Measurements from ENCODE around the gene PCYT1B.
"Not testable (repeated sequence)": the region's sequence is repeated elsewhere in the genome, so short reads cannot be mapped to it uniquely, and the experiment has no call there.

Gene PCYT1B

DNA sequence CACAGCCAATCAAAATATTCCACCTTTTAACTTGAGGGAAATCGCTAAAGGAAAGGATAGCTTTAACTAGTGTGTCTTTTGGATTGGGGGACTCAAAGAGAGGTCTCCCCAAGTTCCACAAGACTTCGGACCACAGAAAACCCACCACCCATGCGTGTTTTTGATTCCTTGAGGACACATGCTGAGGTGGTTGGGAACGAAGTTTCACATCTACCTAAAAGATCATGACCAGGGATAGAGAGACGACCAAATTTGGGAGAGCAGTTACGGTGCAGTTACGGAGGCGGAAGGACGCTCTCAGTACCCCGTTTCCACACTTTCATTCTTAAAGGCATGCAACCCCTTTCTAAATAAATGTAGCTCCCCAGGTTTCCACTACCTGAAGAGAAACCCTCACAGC lies 1.1 kb downstream of the PCYT1B start:
- no peak for DNase-seq (ENCODE audit: low spot score)

DNA sequence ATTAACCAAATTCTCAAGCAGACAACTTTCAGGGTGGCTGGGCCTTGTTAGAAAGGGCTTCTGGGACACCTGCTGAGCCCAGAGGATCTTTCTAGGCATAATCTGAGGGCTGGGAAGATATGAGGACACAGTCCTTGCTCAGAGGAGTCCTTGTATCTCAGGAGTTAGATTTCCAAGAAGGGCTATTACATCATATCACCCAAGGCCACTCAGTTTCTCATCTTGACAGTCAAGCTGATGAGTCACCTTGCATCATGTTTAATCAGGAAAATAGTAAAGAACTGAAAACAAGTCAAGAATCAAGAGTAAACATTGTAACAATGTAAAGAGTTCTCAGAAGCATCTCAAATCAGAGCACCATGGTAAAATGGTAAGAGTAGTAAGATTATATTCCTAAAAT lies 4.0 kb downstream of the PCYT1B start:
- no peak for DNase-seq (ENCODE audit: low spot score)

DNA sequence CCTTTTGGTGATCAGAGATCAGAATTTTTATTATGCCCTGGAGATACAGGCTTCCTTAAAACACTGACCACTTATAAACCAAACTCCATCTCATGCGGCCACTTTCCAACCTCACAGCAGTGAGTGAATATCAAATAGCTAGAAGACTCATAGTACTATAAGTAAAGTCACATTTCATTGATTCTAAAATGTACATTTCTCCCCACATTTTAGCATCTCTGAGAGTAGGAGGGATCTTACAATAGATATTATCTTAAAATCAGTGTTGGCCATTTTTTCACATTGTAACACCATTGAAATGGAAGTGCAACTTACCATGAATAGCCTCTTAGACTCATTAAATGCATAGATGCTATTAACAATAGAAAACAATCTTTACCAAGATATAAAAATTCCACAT lies 17.4 kb downstream of the PCYT1B start:
- DNase-seq (ENCODE audit: low spot score), result no peak

DNA sequence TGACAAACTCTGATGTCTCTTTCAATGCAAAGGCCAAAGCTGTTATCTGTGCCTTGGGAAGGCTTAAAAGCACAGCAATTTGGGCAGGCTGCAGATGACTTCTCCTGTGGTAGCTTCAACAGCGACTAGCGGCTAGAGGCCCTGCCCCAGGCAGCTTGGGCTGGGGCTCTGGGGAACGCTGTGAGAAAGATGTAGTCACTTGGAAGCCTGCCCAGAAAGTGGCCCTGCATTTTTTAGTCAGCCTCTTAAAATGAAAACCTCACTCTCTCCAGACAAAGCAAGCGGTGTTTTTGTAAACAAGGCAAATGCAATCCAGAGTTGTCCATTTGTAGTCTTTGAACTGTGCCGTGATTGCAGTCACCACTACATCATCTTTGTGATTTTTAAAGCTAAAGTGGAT lies 27.5 kb downstream of the PCYT1B start:
- DNase-seq (ENCODE audit: low spot score), result no peak

DNA sequence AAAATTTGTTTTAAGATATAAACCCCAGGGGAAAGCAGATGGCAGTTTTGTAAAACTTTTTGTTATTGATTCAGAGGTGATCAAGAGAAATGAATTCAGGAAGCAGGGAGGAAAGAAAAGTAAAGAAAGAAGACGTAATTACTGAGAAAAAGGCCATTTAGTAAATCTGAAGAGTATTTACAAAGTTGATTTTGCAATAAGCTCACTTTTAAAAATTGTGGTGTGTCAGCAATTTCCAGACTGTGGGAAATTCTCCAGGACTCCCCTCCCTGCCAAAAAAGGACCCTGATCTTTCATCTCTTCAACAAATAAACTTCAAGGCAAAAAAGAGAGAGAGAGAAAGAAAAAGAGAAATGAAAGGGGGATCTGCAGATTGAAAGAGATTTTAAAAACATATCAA lies 36.6 kb downstream of the PCYT1B start:
- DNase-seq (ENCODE audit: low spot score), result no peak

DNA sequence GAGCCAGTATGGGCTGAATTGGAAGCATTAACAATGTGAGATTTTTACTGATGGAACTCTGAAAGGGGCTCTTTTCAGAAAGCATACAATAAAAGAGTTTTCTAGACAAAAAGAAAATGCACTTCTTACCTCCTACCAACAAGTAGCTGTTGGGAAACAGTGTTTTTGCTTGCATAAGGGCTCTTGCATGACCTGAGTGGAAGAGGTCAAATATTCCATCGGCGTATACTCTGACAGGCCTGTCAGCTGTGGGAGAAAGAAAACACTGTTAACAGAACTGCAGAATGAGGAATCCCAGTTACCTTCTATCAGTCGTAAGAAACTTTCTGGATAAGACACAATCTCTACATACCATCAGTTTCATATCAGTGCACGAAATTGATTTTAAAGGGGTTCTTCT lies 39.5 kb downstream of the PCYT1B start:
- DNase-seq (ENCODE audit: low spot score), result no peak

DNA sequence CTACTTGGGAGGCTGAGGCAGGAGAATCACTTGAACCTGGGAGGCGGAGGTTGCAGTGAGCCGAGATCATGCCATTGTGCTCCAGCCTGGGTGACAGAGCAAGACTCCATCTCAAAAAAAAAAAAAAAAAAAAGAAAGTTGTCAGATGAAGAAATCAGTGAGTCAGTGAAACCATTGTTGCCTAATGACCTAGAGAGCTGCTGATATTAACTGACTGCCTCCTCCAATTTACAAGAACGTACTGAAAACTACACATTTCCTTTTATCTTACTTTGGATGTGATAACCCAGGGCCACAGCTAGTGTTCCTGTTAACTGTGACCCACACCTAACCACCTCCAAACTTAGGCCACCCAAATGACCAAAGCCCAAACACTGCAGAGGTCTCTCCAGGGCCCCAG lies 41.2 kb downstream of the PCYT1B start:
- not testable (repeated sequence) for DNase-seq (ENCODE audit: low spot score)

DNA sequence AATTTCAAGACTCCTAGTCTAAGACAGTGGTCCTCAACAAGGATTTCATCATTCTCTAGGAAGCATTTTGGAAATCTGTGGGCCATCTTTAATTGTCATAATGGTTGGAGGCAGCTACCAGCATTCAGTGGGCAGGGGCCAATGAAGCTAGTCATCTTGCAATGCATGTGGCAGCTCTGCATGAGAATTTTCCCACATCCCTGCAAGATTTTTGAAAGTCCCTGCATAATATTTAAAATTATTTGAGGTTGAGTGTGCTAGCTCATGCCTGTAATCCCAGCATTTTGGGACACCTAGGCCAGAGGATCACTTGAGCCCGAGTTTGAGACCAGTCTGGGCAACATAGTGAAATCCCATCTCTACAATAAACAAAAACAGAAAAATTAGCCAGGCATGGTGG lies 44.0 kb downstream of the PCYT1B start:
- DNase-seq (ENCODE audit: low spot score), result no peak

DNA sequence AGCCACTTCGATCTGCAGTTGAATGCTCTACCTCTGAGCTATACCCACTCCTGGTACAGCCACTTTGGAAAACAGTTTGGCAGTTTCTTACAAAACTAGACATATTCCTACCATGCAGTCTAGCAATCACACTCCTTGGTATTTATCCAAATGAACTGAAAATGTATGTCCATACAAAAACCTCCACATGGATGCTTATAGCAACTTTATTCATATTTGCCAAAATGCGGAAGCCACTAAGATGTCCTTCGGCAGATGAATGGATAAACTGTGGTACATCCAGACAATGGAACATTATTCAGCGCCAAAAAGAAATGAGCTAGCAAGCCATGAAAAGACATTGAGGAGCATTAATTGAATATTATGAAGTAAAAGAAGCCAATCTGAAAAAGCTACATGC lies 45.3 kb downstream of the PCYT1B start:
- DNase-seq (ENCODE audit: low spot score), result no peak

DNA sequence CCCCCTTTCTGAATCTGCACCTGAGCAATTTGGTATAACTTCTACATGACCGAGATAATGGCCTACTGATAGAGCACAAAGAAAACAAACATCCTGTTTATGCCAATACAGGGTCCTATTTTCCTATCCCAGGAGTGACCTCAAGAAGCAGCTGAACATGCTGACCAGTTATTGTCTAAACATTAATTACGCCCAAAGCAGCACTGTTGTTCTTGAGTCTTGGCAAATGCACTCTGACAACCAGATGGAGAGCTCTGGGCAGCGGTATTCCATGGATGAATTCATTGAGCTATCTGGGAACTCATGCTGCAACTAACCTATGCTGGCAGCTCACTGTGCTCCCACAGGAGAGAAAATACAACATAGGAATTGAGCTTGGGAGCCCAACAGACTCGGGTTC lies 52.6 kb downstream of the PCYT1B start:
- DNase-seq (ENCODE audit: low spot score), result no peak

DNA sequence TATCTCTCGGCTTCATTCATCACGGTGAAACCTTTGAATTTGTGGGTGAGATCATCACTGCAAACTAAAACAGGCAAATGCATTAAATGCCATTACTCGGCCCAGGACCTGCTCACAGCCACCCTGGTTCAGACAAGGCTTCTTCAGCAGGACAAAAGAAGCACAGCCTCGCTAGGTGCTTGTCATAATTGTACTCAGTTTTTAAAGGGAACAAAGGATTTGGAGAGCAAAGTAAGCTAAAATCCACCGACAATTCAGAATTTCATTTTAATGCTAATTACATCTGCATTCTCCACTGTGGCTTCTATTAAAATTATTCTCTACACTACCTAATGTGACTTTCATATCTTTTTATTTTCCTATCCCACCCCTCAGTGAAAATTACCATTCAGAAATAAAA lies 57.0 kb downstream of the PCYT1B start:
- no peak for DNase-seq (ENCODE audit: low spot score)

DNA sequence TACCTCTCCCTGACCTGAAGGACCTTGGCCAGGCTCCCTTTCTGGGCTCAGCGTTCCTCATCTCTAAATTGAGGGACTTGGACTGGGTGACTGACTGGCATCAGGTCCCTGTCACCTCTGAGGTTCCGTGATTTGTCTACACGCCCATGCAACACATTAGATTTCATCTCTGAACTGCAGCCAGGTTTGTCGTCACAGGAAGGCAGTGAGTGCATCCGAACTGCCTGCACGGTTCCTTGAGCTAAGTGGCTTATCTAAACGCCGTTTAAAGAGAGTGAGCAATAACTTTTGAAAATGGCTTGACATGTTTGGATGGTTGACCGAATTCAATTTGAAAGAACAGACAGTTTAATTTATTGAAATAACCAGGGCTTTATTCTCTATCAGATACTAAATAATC lies 70.1 kb downstream of the PCYT1B start:
- no peak for DNase-seq (ENCODE audit: low spot score)

DNA sequence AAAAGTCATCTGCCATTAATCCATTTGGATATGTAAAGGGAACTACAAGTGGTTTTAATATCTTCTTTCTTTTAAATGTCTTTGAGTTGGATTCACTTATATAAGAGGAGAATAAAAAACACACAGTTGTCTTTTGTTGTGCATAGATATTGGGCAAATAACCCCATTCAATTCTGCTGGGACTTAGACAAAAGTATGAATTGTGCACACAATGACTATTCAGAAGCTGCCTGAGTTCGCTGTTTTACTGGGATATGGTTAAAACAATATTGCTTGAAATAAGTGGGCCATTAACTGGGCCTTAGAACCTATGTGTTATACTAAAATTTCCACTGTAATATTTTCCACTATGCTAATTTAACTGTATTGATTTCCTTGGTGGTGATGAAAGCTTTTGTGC lies 71.7 kb downstream of the PCYT1B start:
- DNase-seq (ENCODE audit: low spot score), result no peak

DNA sequence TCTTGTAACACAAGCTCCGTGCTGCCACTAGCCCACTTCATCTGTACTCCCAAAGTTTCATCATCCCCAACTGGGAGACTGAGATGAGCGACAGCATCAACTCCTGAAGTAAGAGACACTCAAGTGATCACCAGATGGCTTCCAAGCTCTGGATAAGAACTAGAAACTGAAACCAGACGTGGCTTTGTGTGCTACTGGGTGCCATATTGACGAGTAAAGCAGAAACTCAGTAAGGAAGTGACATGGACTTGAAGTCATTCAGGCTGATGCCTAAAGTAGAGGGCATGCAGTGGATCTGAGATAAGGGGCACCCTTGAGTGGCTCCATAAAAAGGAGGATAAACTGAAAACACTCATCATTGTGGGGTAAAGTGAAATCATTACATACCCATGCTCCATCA lies 72.4 kb downstream of the PCYT1B start:
- no peak for DNase-seq (ENCODE audit: low spot score)

DNA sequence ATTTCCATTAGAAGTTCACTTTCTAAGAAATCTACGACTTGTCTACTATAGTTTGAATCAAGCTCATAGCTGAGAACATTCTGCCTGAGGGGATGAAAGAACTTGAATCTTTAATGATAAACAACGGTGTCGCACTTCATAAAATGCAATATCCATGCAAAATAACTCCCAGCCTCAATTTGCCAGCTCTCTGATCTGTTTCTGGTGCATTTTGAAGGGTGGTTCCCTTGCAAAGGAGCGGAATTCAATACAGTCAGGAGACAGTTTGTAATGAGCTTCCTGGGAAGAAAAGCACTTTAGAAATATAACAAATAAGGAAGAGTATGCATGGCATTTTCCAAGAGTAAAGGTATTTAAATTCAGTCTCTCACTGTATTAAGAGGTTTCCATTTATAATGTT lies 80.0 kb downstream of the PCYT1B start:
- no peak for DNase-seq (ENCODE audit: low spot score)

DNA sequence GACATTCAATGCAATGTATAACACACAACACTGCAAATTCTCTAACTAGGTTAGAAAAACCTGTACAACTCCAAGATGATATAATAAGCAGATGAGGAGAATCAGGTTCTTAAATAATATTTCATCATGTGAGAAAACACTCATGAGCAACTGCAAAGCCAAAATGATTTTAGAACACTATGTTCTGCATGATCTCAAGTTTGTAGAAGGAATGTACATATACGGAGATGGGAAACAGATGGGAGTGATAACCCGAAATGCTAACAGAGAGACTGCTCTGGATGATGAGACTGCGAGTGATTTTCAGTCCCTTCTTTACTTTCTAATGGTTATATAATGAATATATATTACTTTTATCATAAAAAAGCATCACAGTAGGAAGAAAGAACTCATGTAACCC lies 80.9 kb downstream of the PCYT1B start:
- DNase-seq (ENCODE audit: low spot score), result no peak

DNA sequence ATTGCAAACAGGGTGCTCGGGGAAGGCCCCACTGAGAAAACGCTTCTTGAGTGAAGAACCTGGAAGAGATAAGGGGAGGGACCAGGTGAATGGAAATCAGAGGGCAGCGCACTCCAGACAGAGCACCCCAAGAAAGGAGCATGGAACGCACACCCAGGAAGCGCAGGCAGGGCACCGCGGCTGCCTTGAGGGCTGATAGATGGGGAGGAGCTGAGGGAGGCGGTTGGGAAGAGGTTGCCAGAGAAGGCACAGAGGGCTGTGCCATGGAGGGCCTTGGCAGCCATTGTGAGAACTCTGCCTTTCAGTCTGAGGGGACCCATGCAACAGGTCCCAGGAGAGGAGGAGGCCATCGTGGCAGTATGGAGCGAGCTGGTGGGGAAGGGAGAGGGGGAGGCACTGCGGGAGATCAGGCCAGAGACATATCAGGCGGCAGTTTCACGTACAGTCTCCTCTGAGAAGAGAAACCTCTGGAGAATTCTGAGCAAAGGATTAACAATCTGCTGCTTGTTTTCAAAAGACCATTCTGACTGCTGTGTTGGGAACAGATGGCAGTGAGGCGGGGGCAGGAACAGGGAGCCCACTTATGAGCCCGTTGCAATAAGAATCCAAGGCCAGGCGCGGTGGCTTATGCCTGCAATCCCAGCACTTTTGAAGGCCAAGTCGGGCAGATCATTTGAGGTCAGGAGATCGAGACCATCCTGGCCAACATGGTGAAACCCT lies 83.7 kb downstream of the PCYT1B start:
- no peak for DNase-seq (ENCODE audit: low spot score)

DNA sequence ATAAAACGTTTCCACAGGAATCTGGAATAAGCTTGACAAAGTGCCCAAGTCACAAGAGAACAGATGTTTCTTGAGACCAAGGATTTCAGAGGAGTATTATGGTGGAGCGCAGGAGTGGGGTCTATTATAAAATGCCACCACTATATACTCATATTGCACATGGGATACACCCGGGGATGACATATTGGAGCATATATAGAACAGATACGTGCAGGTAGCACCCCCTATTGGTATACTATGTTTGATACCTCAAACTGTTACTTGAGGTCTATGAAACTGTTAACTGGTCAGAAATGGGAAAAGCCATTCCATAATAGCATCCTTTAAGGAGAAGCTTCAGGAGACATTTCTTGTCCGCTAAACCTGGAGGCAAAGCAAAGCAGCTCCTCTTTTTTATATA lies 86.0 kb downstream of the PCYT1B start:
- DNase-seq (ENCODE audit: low spot score), result no peak

DNA sequence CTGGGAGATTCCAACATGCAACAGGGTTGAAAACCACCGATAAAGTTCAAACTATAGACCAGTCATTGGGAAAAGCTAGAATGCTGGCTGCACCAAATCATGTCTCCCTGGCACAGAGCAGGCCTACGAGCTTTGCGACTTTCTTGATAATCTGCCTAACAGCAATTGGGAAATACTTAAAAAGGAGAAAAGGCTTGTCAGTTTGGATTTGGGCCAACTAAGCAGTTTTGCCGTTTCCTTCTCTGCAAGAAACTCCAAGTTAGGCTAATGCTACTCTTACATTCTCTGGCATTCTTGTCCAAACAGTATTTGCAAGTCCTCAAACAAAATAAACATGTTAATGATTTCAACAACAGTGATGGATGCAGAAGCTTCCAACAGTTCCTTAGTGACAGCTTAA lies 94.1 kb downstream of the PCYT1B start:
- no peak for DNase-seq (ENCODE audit: low spot score)

DNA sequence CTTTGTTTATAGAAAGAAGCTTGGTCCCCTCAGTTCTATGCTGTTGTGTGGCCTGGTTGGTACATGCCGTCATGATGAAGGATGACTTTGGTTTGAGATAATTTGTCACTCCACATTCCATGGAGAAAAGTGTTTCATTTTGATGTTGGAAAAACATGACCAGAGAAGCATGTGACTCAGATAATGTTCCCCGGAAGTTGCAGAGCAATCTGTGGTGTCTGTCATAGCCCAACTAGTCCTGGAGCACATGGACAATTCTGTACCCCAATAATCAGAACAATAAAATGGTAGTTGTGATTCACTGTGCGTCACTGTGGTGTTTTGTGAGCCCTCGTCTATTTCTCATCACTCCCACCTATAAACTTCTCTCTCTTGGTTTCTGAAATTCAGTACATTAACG lies 97.0 kb downstream of the PCYT1B start:
- DNase-seq (ENCODE audit: low spot score), result no peak

DNA sequence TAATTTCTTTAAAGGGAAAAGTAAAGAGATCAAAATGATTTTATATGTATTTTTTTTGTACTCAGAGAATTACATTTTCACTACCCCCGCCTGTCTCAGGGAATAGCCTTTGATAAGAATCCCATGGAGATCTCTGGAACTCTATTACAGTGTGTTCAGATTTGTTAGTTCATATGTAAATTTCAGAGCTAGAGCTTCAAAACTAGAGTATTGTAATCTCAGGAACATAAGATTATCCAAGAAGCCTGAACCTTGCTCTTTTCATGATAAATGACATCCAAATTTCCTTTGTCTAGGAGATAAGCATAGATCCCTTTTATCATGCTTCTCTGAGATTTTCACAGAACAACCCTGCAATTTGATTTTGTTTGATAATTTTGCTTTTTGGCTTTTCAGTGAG lies 99.2 kb downstream of the PCYT1B start:
- no peak for DNase-seq (ENCODE audit: low spot score)

DNA sequence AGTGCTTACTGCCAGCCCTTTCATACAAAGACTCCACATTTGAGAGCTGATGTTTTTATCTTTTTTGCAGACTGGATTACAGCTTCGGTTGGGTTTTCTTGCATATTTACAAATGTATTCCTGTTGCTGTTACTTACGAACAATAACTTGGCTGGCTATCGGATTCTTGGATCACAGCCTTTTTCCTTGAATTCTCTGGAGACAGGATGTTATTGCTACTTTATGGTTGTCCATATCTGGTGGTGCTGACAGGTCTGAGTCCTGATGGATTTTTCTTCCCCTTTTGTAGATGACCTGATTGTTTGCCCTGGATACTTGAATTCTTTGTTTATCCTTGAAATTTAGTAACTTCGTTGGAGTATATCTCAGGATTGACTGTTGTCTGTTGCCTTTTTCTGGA lies 104.4 kb downstream of the PCYT1B start:
- DNase-seq (ENCODE audit: low spot score), result no peak

DNA sequence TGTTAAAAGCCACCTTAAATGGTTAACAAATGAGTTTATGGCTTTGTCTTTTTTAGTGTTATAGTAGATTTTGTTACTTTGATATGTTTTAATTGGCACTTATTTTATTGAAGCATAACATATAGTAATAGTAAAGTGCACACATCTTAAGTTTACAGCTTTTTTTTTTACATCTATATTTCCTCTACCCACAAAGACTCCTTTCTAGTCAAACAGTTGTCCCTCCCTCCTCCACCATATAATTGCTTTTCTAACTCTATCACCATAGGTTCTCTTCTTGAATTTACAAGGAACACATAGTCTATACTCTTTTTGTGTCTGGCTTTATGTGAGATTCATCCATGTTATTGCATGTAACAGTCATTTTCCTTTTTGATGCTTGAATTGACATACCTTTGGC lies 110.6 kb downstream of the PCYT1B start:
- DNase-seq (ENCODE audit: low spot score), result no peak

DNA sequence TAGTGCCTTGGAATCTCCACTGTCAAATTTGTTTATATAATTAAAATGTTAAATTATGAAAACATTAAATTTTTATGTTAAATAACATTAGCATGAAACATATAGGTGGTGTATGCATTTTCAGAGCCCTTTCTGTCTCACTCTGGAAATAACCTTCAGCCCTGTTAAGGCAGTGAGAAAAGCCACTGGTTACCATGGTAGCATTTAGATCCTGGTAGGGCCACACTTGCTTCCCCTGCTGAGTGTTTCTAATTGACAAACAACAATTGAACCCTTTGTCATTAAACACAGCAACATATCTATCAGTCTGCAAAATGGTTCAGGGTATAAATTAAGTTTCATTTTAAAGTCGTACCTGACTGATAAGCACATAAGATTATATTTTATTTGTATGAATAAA lies 118.5 kb downstream of the PCYT1B start:
- DNase-seq (ENCODE audit: low spot score), result no peak

DNA sequence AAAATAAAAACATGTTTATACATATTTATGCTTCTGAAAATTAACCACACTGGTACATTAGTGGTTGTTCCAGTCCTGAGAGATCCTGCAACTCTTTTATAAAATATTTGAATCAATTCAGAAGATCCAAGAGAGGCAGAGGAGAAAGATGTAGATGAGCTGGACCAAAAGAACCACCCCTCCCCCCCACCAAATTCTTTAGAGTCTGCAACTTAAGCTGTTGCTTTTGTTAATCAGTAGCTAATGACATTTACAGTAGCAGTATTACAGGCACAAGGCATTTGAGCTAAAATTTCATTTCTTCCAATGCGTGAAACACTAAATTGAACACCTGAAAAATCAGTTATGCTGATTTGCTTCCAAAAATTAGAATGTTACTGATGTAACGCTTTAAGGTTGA lies 120.5 kb downstream of the PCYT1B start:
- DNase-seq (ENCODE audit: low spot score), result no peak
